ENCODE data around the gene IRS2.

DNA sequence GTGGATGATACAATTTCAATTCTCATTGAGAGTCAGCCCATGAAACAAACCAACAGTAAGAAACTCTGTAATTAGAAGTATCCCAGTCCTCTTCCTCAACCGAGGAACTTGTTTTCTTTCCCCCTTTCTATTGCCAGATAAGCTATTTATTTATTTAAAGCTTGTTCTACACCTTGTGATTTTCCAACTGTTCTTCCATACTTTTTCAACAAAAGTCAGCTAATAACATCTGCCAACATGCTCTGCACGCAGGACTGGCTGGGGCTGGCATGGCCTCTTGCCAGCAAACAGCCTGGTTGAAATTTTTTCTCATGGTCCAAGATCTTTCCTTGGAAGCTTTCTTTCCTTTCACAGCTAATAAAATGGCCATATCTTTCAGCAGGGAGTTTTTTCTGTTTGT, 2.9 kb upstream of the IRS2 start:
- TF ChIP-seq, protein P1, sequence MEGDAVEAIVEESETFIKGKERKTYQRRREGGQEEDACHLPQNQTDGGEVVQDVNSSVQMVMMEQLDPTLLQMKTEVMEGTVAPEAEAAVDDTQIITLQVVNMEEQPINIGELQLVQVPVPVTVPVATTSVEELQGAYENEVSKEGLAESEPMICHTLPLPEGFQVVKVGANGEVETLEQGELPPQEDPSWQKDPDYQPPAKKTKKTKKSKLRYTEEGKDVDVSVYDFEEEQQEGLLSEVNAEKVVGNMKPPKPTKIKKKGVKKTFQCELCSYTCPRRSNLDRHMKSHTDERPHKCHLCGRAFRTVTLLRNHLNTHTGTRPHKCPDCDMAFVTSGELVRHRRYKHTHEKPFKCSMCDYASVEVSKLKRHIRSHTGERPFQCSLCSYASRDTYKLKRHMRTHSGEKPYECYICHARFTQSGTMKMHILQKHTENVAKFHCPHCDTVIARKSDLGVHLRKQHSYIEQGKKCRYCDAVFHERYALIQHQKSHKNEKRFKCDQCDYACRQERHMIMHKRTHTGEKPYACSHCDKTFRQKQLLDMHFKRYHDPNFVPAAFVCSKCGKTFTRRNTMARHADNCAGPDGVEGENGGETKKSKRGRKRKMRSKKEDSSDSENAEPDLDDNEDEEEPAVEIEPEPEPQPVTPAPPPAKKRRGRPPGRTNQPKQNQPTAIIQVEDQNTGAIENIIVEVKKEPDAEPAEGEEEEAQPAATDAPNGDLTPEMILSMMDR (IDR thresholded peaks at IDR 0.05), result no peak
- no peak for TF ChIP-seq POLR2AphosphoS5 (IDR thresholded peaks at IDR 0.05)

All from breast epithelium (tissue), 3 donors.